HepG2 (cell line): ENCODE results near the gene GNAZ. TPM values are rescaled to one million over a fixed set of nuclear protein-coding genes. Genes with fewer than 3 reads are reported as not detected.

Source experiments
- ATAC-seq: fragments of 200-7000 bp; cut with Tn5 transposase; 3 replicates; pipeline ENCODE4 v1.9.1; 2020; ENCODE audit warnings: mild to moderate bottlenecking, moderate library complexity
- BruUV-seq: library from RNA; stranded (reverse); fragments of 400-500 nt; replicated peaks from 2 replicates; lab custom pipeline; 2021; lab: Mats Ljungman, UMichigan
- CTCF ChIA-PET: fragments of 300-600 bp; formaldehyde crosslinking; extraction: SDS; loops from one replicate; lab custom pipeline; 2021; ENCODE audit warnings: low total read pairs, inconsistent platforms, low intra/inter-chr PET ratio; lab: Yijun Ruan, JAX
- POLR2A ChIA-PET: fragments of 350-600 bp; sonication (Branson Sonifier 250); formaldehyde crosslinking; loops from one replicate; lab custom pipeline; 2020; ENCODE audit warnings: antibody characterized with exemption, inconsistent platforms; lab: Yijun Ruan, JAX
- DNase-seq: peaks from one replicate; pipeline ENCODE4 v3.0.0-alpha.2; 2015; ENCODE audit warnings: low spot score
- FAIRE-seq: peaks from 3 replicates; lab custom pipeline; 2011; peaks lifted over from hg19 to GRCh38; lab: Jason Lieb, UNC
- H2AFZ ChIP-seq: one replicate; pipeline ENCODE4 v1.6.1; 2011; ENCODE audit warnings: low read length, inconsistent platforms
- H3K27ac ChIP-seq: fragments of 300-600 bp; 3 replicates; pipeline ENCODE4 v1.8.0; 2011; ENCODE audit warnings: mixed run types, mild to moderate bottlenecking, mixed read lengths, low read length, inconsistent platforms; ENCODE audit not compliant: insufficient read depth; ENCODE audit errors: extremely low read length
- H3K27me3 ChIP-seq, 2 experiments: fragments of 200-600 bp in 1 of 2; 2 replicates in 1 of 2; 3 replicates in 1 of 2; pipeline versions ENCODE4 v1.6.0 to v1.8.0; 2011; ENCODE audit warnings: low read length in 2 of 2, mild to moderate bottlenecking in 2 of 2, moderate library complexity in 2 of 2, inconsistent platforms in 1 of 2; ENCODE audit not compliant: insufficient read depth in 2 of 2, control insufficient read depth in 1 of 2
- H3K36me3 ChIP-seq, 2 experiments: fragments of 200-600 bp in 1 of 2; replicated peaks in 1 of 2; 2 replicates in 1 of 2; 3 replicates in 1 of 2; pipeline versions ENCODE4 v1.5.1 to v1.8.0; 2011; ENCODE audit warnings: low read length in 2 of 2, inconsistent platforms in 1 of 2; ENCODE audit not compliant: insufficient read depth in 2 of 2, control insufficient read depth in 1 of 2
- H3K4me1 ChIP-seq: 2 replicates; pipeline ENCODE4 v1.5.1; 2012; ENCODE audit warnings: low read length, inconsistent platforms; ENCODE audit not compliant: insufficient read depth
- H3K4me2 ChIP-seq: 2 replicates; pipeline ENCODE4 v1.6.0; 2011; ENCODE audit warnings: low read depth, low read length, inconsistent platforms
- H3K4me3 ChIP-seq, 3 experiments: fragments of 200-600 bp in 1 of 3; sonication (generic), shearing (Covaris generic) in 1 of 3; replicated peaks in 1 of 3; 2 replicates each; pipeline ENCODE4 v1.5.1; 2011 to 2016; ENCODE audit warnings: low read length in 3 of 3, inconsistent platforms in 2 of 3, low read depth in 2 of 3, mild to moderate bottlenecking in 2 of 3, control low read depth in 1 of 3, mixed read lengths in 1 of 3; ENCODE audit not compliant: insufficient read depth in 1 of 3
- H3K79me2 ChIP-seq: one replicate; pipeline ENCODE4 v1.6.1; 2011; ENCODE audit warnings: low read length, inconsistent platforms; ENCODE audit not compliant: insufficient read depth
- H3K9ac ChIP-seq: 2 replicates; pipeline ENCODE4 v1.6.0; 2011; ENCODE audit warnings: mild to moderate bottlenecking, low read depth, low read length, inconsistent platforms; ENCODE audit not compliant: insufficient read depth
- H3K9me3 ChIP-seq: 2 replicates; pipeline ENCODE4 v1.5.1; 2012; ENCODE audit warnings: mild to moderate bottlenecking, low read length
- H4K20me1 ChIP-seq: 2 replicates; pipeline ENCODE4 v1.6.0; 2011; ENCODE audit warnings: inconsistent platforms, mild to moderate bottlenecking, low read length, moderate library complexity; ENCODE audit not compliant: insufficient read depth
- NFYB ChIP-seq: sonication (generic); formaldehyde crosslinking; IDR thresholded peaks from 2 replicates; pipeline ENCODE4 v1.4.0; 2020; ENCODE audit warnings: missing genetic modification reagents
- POGZ ChIP-seq: sonication (generic); formaldehyde crosslinking; IDR thresholded peaks from 2 replicates; pipeline ENCODE4 v1.4.0; 2020; ENCODE audit warnings: mild to moderate bottlenecking, missing genetic modification reagents
- ZFP36L1 ChIP-seq: sonication (generic); formaldehyde crosslinking; IDR thresholded peaks from 2 replicates; pipeline ENCODE4 v1.8.0; 2022; ENCODE audit warnings: mild to moderate bottlenecking, missing genetic modification reagents, moderate library complexity
- ZNF10 ChIP-seq: sonication (generic); formaldehyde crosslinking; IDR thresholded peaks from 2 replicates; pipeline ENCODE4 v1.4.0; 2020; ENCODE audit warnings: mild to moderate bottlenecking, low read depth, missing genetic modification reagents, borderline replicate concordance
- ZSCAN5A ChIP-seq: sonication (generic); formaldehyde crosslinking; IDR thresholded peaks from 2 replicates; pipeline ENCODE4 v1.8.0; 2022; ENCODE audit warnings: mild to moderate bottlenecking, missing genetic modification reagents, borderline replicate concordance
- WGBS: methylation state at CpG from one replicate; pipeline ENCODE4 v1.1.6; 2017; ENCODE audit warnings: low lambda C conversion rate; 5-methylcytosine and 5-hydroxymethylcytosine counted together
- in situ Hi-C: cut with HindIII; loops from 2 replicates; pipeline ENCODE4 v1.10.0; 2017; ENCODE audit warnings: low pct_unique_long_range_greater_than_20kb; ENCODE audit not compliant: extremely low pct_ligation_motif_present
- intact Hi-C: fragments of 100-400 bp; cut with micrococcal nuclease; formaldehyde crosslinking; loops from one replicate; pipeline ENCODE4 v1.10.0; 2022; ENCODE audit not compliant: unreplicated experiment
- polyA plus RNA-seq, 8 experiments: library from polyadenylated mRNA; depleted of rRNA in 3 of 8; stranded (reverse) in 7 of 8; unstranded in 1 of 8; fragments of >200 nt; fragmentation: Illumina TruSeq in 4 of 8; extraction: Trizol in 4 of 8; gene quantifications; 2 replicates each; pipeline versions ENCODE4 v1.2.1 to v1.2.3, GENCODE V29; 2011 to 2016; ENCODE audit warnings: low read depth in 4 of 8, missing spikeins in 1 of 8, mixed read lengths in 1 of 8; ENCODE audit not compliant: insufficient read depth in 1 of 8
- total RNA-seq, 5 experiments: library from RNA; depleted of rRNA; stranded (reverse); fragments of >200 nt; fragmentation: Illumina TruSeq; extraction: Trizol; gene quantifications; 2 replicates each; pipeline ENCODE4 v1.2.3, GENCODE V29; 2016; ENCODE audit warnings: low read depth in 1 of 5

The GNAZ gene
- total and polyA plus RNA-seq, 2 of the 13 experiments (the other 11 are each of a cell fraction or from before 2014, with no cell fraction given): 11.4 to 22.3 TPM

GRCh38 chr22:23131931-23132330, 61.6 kb downstream of the GNAZ start:
- BruUV-seq: no TSS peak
- no peaks in the 10 kb centered on the region for H3K36me3 ChIP-seq
- CTCF ChIA-PET: interaction anchor here (6.5 kb wide), 1 partner anchor 172 kb away, joined by 299 read pairs; no protein-coding TSS in a partner anchor
- intact Hi-C loops: no loop called here
- H3K9ac ChIP-seq: no peak overlapping the region
- no peak overlapping the region for H3K27ac ChIP-seq
- H3K4me3 ChIP-seq: no peak overlapping the region
- peaks cover 5% of the 10 kb centered on the region; the same call in 1 of the 2 replicates for H3K4me1 ChIP-seq
- no peak for FAIRE-seq
- 21% methylated on average over 3 of the region's 6 CpGs for WGBS
- H3K27me3 ChIP-seq: no peaks in the 10 kb centered on the region; a peak in 1 of 5 replicates
- no peak overlapping the region for H3K4me2 ChIP-seq
- no peak for TF ChIP-seq ZNF10 (CRISPR knock-in tag)
- no peak for TF ChIP-seq POGZ (CRISPR knock-in tag)
- no peak for TF ChIP-seq ZSCAN5A (CRISPR knock-in tag)
- TF ChIP-seq NFYB: no peak
- ATAC-seq: no peak
- H2AFZ ChIP-seq: no peak overlapping the region
- no peaks in the 10 kb centered on the region for H3K79me2 ChIP-seq
- H4K20me1 ChIP-seq: no peaks in the 10 kb centered on the region
- no peaks in the 10 kb centered on the region for H3K9me3 ChIP-seq
- in situ Hi-C loops: no loop called here
- DNase-seq: no peak
- POLR2A ChIA-PET: interaction anchor here (0.9 kb wide), 1 partner anchor 10 kb away, joined by 3 read pairs; the partner anchor contains the start of gene RSPH14

- Histone ChIP-seq H3K27ac (no peak overlapping the region), H3K27me3 (no peaks in the 10 kb centered on the region; a peak in 1 of 5 replicates), H3K9ac (no peak overlapping the region), H3K36me3 (no peaks in the 10 kb centered on the region), H2AFZ (no peak overlapping the region), H3K4me1 (peaks cover 5% of the 10 kb centered on the region; the same call in 1 of the 2 replicates), H3K4me2 (no peak overlapping the region), H4K20me1 (no peaks in the 10 kb centered on the region), H3K4me3 (no peak overlapping the region), H3K9me3 (no peaks in the 10 kb centered on the region), H3K79me2 (no peaks in the 10 kb centered on the region)
- POLR2A ChIA-PET: interaction anchor here (0.9 kb wide), 1 partner anchor 10 kb away, joined by 3 read pairs; the partner anchor contains the start of gene RSPH14
- no peak for DNase-seq
- no peak for TF ChIP-seq ZFP36L1 (CRISPR knock-in tag)
- intact Hi-C loops (no loop called here), in situ Hi-C loops (no loop called here)
- no peak for FAIRE-seq
- CTCF ChIA-PET: interaction anchor here (6.5 kb wide), 1 partner anchor 173 kb away, joined by 299 read pairs; no protein-coding TSS in a partner anchor
- no peak for ATAC-seq
- BruUV-seq: no TSS peak
- 36% methylated on average over 6 of the region's 10 CpGs for WGBS
Measured at GRCh38 chr22:23132376-23133091, 62.2 kb downstream of the GNAZ start.
